B cell (primary cell): Measurements from ENCODE around the gene SLC5A2.

Source experiments
- EZH2 ChIP-seq: IDR thresholded peaks from 2 replicates; pipeline ENCODE4 v1.6.1; 2012; ENCODE audit warnings: borderline replicate concordance, low read depth, mild to moderate bottlenecking, moderate library complexity, low read length; ENCODE audit not compliant: insufficient read depth, poor library complexity, severe bottlenecking
- TF ChIP-seq, protein P1 (sequence below): fragments of 200-600 bp; IDR thresholded peaks from one replicate; pipeline ENCODE4 v1.8.0; 2022; ENCODE audit warnings: antibody characterized with exemption, mild to moderate bottlenecking

DNA sequence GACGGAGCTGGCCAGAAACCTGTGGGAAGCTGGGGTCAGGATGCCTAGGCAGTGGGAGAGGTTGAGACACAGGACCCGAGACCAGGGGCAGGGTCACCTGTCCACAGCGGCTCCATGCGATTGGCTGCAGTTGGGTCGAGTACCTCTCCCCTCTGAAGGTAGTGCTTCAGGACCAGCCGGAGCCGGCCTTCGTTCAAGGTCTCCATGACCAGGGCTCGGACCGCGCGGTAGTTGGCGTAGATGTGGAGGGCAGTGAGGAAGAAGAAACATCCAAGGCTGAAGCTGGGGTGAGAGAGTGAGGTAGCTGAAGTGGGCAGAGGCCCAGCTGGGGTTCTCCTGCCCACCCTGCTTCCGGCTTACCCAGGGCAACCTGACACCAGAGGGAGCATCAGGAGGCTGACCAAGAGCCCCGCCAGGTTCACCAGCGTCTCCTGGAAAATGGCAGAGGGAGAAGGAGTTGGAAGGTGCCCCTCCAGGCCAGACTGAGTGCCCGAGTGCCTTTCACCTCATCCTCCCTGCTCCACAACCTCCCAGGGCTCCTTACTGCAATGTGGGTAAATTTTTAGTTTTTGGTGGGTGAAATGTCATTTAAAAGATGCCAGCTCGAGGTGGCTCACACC lies 10.7 kb downstream of the SLC5A2 start:
- no peak for TF ChIP-seq EZH2
- TF ChIP-seq, protein P1, sequence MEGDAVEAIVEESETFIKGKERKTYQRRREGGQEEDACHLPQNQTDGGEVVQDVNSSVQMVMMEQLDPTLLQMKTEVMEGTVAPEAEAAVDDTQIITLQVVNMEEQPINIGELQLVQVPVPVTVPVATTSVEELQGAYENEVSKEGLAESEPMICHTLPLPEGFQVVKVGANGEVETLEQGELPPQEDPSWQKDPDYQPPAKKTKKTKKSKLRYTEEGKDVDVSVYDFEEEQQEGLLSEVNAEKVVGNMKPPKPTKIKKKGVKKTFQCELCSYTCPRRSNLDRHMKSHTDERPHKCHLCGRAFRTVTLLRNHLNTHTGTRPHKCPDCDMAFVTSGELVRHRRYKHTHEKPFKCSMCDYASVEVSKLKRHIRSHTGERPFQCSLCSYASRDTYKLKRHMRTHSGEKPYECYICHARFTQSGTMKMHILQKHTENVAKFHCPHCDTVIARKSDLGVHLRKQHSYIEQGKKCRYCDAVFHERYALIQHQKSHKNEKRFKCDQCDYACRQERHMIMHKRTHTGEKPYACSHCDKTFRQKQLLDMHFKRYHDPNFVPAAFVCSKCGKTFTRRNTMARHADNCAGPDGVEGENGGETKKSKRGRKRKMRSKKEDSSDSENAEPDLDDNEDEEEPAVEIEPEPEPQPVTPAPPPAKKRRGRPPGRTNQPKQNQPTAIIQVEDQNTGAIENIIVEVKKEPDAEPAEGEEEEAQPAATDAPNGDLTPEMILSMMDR = no peak
